Ecto neural progenitor cell (in vitro differentiated cells): ENCODE results near the gene CSTF3.

ENCODE experiments used
- DNase-seq: peaks from one replicate; pipeline ENCODE4 v3.0.0-alpha.2; 2018; ENCODE audit warnings: low spot score

CSTF3 gene

GRCh38 chr11:33040862-33041453 lies 120.3 kb downstream of the CSTF3 start:
- no peak for DNase-seq

GRCh38 chr11:33040033-33040861 lies 121.0 kb downstream of the CSTF3 start:
- DNase-seq, result no peak

- DNase-seq, result peak; percentile 95
These were observed 121.8 kb downstream of the CSTF3 start, which contains the start of gene TCP11L1 for GRCh38 chr11:33039274-33040032. TSS of gene TCP11L1 (plus strand) at chr11:33039572. CDS start at chr11:33043774, 4,202 bp downstream.

GRCh38 chr11:33035011-33035410 lies 126.3 kb downstream of the CSTF3 start:
- no peak for DNase-seq
